ENCODE data around the gene AKAP1. TPM values are rescaled to one million over a fixed set of nuclear protein-coding genes. Genes with fewer than 3 reads are reported as not detected.

Gene AKAP1
- total RNA-seq, 2 experiments from 2014 or later: 41.8 to 49.0 TPM

GRCh38 chr17:57132663-57133062, 47.6 kb downstream of the AKAP1 start:
- H3K4me2 ChIP-seq (ENCODE audit: low read length): peak overlapping the region; percentile 57
- H3K9me2 ChIP-seq (ENCODE audit: insufficient read depth, low read length): no peaks in the 10 kb centered on the region
- H3K79me2 ChIP-seq (ENCODE audit: insufficient read depth, low read depth, low read length): no peaks in the 10 kb centered on the region
- peaks cover 15% of the 10 kb centered on the region for H3K4me1 ChIP-seq (ENCODE audit: insufficient read depth, low read length, poor library complexity, severe bottlenecking)
- POLR2A ChIA-PET: no interaction called here
- peak overlapping the region; percentile 23 for H3K4me3 ChIP-seq (ENCODE audit: low read depth, low read length, poor library complexity, severe bottlenecking)
- H4K20me1 ChIP-seq (ENCODE audit: insufficient read depth, low read length): no peaks in the 10 kb centered on the region
- H3K9me3 ChIP-seq (ENCODE audit: low read length): no peaks in the 10 kb centered on the region
- H3K27ac ChIP-seq (ENCODE audit: low read depth, low read length, poor library complexity, severe bottlenecking): peak overlapping the region; percentile 47
- H2AFZ ChIP-seq (ENCODE audit: low read length): peak overlapping the region; percentile 65; the same call in 1 of the 2 replicates
- TF ChIP-seq EZH2phosphoT487 (IDR thresholded peaks at IDR 0.05; ENCODE audit: borderline replicate concordance, low read depth, low read length) (no peak), CTCF (conservative IDR thresholded peaks at IDR 0.05; ENCODE audit: low read length) (no peak)
- DNase-seq (ENCODE audit: low spot score): peak; percentile 23
- intact Hi-C loops (cut with micrococcal nuclease; ENCODE audit: unreplicated experiment): loop anchor here (5.0 to 10.0 kb wide), 3 partner anchors 270 to 542 kb away; no protein-coding TSS in a partner anchor
- BruUV-seq (replicated peaks): no TSS peak
- CTCF ChIA-PET (ENCODE audit: unreplicated experiment): no interaction called here
- no peaks in the 10 kb centered on the region for H3K36me3 ChIP-seq (ENCODE audit: insufficient read depth, low read length)

- H2AFZ ChIP-seq (ENCODE audit: low read length): peak overlapping the region; percentile 65
- no peaks in the 10 kb centered on the region for H3K9me2 ChIP-seq (ENCODE audit: insufficient read depth, low read length)
- peak; percentile 18 for DNase-seq (ENCODE audit: low spot score)
- H3K36me3 ChIP-seq (ENCODE audit: insufficient read depth, low read length): no peaks in the 10 kb centered on the region
- no peaks in the 10 kb centered on the region for H3K9me3 ChIP-seq (ENCODE audit: low read length)
- ChIA-PET CTCF (ENCODE audit: unreplicated experiment) (no interaction called here), POLR2A (no interaction called here)
- H3K4me2 ChIP-seq (ENCODE audit: low read length): peak overlapping the region; percentile 57
- TF ChIP-seq EZH2phosphoT487 (IDR thresholded peaks at IDR 0.05; ENCODE audit: borderline replicate concordance, low read depth, low read length): no peak
- no peak for TF ChIP-seq CTCF (conservative IDR thresholded peaks at IDR 0.05; ENCODE audit: low read length)
- no peaks in the 10 kb centered on the region for H3K79me2 ChIP-seq (ENCODE audit: insufficient read depth, low read depth, low read length)
- no peaks in the 10 kb centered on the region for H4K20me1 ChIP-seq (ENCODE audit: insufficient read depth, low read length)
- BruUV-seq (replicated peaks): no TSS peak
- peak overlapping the region; percentile 23 for H3K4me3 ChIP-seq (ENCODE audit: low read depth, low read length, poor library complexity, severe bottlenecking)
- H3K4me1 ChIP-seq (ENCODE audit: insufficient read depth, low read length, poor library complexity, severe bottlenecking): peaks cover 15% of the 10 kb centered on the region
- intact Hi-C loops (cut with micrococcal nuclease; ENCODE audit: unreplicated experiment): loop anchor here (5.0 to 10.0 kb wide), 3 partner anchors 269 to 541 kb away; no protein-coding TSS in a partner anchor
- H3K27ac ChIP-seq (ENCODE audit: low read depth, low read length, poor library complexity, severe bottlenecking): peak overlapping the region; percentile 47
These were observed 48.4 kb downstream of the AKAP1 start for GRCh38 chr17:57133486-57133885.

GRCh38 chr17:57135026-57135788, 50.2 kb downstream of the AKAP1 start:
- no peak overlapping the region for H3K4me2 ChIP-seq (ENCODE audit: low read length)
- H3K79me2 ChIP-seq (ENCODE audit: insufficient read depth, low read depth, low read length): no peaks in the 10 kb centered on the region
- DNase-seq (ENCODE audit: low spot score): no peak
- POLR2A ChIA-PET: no interaction called here
- intact Hi-C loops (cut with micrococcal nuclease; ENCODE audit: unreplicated experiment): loop anchor here (10.0 kb wide), 2 partner anchors 470 to 540 kb away; no protein-coding TSS in a partner anchor
- H3K4me1 ChIP-seq (ENCODE audit: insufficient read depth, low read length, poor library complexity, severe bottlenecking): peaks cover 15% of the 10 kb centered on the region
- H3K9me2 ChIP-seq (ENCODE audit: insufficient read depth, low read length): no peaks in the 10 kb centered on the region
- BruUV-seq (replicated peaks): no TSS peak
- no peaks in the 10 kb centered on the region for H3K9me3 ChIP-seq (ENCODE audit: low read length)
- CTCF ChIA-PET (ENCODE audit: unreplicated experiment): no interaction called here
- TF ChIP-seq EZH2phosphoT487 (IDR thresholded peaks at IDR 0.05; ENCODE audit: borderline replicate concordance, low read depth, low read length): no peak
- no peak for TF ChIP-seq CTCF (conservative IDR thresholded peaks at IDR 0.05; ENCODE audit: low read length)
- H4K20me1 ChIP-seq (ENCODE audit: insufficient read depth, low read length): no peaks in the 10 kb centered on the region
- H2AFZ ChIP-seq (ENCODE audit: low read length): no peak overlapping the region
- H3K27ac ChIP-seq (ENCODE audit: low read depth, low read length, poor library complexity, severe bottlenecking): no peak overlapping the region
- no peak overlapping the region for H3K4me3 ChIP-seq (ENCODE audit: low read depth, low read length, poor library complexity, severe bottlenecking)
- H3K36me3 ChIP-seq (ENCODE audit: insufficient read depth, low read length): no peaks in the 10 kb centered on the region
